GM19372 (cell line): ENCODE results near the gene ZNF664.
"Not testable (repeated sequence)": the region's sequence is repeated elsewhere in the genome, so short reads cannot be mapped to it uniquely, and the experiment has no call there.

Experiments
- ATAC-seq: cut with Tn5 transposase; IDR thresholded peaks from one replicate; pipeline ENCODE4 v1.9.1; 2021; ENCODE audit warnings: mild to moderate bottlenecking, low read depth, moderate library complexity; ENCODE audit not compliant: unreplicated experiment

The ZNF664 gene

DNA sequence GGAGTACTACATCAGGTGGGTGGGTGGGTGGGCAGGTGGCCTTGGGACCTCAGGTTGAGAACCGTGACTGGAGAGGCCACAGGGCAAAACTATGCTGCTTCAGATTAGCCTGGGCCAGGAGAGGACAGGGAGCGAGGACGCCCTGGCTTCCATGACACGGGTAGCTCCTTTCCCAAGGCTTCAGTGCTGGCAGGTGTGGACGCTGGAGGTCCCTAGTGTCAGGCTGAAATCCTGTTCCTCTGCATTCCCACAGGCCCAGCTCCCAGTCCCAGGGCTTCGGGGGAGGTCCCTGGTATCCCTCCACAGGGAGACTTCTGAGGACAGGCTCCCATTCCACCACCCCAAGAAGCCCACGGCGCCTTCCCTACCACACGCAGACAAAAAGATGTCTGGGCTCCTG is 32.0 kb upstream of the ZNF664 start:
- ATAC-seq = no peak

DNA sequence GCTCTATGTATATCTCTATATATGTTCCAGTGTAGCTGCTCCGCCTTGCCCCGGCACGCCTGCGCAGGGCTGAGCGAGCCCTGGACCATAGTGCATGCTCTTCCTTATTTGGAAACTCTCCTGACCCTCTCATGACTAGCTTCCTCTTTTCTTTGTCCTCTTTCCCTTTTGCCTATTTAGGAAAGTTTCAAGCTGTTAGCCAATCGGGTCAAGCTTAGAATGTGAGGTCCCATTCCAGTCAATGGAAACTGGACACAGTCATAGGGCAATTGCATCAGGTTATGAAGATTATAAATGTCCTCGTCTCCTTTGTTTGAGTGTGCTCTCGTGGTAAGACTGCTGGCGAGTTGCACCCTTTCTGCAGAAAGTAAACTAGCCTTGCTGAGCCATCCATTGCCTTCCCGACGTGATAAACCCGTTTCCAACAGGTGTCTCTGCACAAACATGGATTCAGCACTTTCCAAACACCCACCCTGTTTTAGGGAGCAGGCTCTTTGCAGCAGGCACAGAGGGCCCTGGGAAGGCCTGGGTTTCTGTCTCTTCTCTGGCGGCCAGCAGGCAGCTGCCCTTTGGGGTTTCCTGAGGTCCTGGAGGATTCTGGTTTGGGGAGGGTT is 31.3 kb upstream of the ZNF664 start:
- ATAC-seq = no peak

GRCh38 chr12:123942238-123942653 is 30.8 kb upstream of the ZNF664 start:
- ATAC-seq = no peak

DNA sequence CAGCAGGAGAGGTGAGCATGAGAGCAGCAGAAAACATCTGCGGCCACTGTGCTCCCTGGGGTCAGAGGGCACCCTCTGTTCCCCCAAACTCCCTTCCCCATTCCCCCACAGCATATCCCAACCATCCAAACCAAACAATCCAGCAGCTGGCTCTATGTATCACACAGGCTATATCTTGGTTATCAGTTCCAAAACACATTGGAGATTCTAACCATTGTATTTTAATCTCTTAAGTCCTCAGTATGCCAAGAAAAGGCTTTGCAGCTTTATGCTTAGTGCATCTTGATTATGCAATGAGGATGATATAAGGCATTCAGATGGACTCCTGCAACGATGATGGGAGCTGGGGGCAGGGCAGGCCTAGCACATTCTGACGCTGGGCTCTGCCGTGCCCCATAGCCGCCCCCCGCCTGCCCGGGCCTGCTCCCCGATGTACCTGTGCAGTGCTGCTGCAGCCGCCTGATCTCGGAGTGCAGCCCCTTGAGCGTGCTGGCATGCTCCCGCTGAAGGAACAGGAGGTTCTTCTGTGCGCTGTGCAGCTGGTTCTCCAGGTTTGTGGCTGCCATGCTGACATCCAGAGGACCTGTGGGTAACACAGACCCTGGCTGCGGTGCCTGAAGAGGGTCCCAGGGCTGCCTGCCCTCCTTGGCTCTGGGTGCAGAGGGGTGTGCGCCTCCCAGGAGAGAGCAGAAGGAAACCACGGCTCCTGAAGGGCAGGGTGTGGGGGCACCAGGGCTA is 29.9 kb upstream of the ZNF664 start:
- ATAC-seq = no peak

GRCh38 chr12:123943816-123944215 is 29.2 kb upstream of the ZNF664 start:
- no peak for ATAC-seq

DNA sequence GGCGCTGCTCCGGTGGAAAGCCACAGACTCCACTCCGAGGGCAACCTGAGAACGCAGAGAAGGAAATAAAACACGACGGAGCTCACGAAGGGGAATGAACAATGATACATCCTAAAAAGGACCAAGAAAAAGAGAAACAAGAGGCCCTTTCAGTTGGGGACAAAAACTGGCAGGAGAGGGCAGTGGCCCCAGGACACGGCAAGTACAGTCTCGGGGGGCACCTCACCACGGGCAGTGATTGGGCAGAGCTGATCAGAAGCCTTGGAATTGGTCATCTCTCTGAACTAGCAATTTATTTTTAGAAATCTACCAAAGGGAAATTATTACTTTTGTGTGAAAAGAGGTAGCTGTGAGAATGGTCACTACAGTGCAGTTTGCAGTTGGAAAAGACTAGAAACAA is 28.3 kb upstream of the ZNF664 start:
- ATAC-seq = no peak

DNA sequence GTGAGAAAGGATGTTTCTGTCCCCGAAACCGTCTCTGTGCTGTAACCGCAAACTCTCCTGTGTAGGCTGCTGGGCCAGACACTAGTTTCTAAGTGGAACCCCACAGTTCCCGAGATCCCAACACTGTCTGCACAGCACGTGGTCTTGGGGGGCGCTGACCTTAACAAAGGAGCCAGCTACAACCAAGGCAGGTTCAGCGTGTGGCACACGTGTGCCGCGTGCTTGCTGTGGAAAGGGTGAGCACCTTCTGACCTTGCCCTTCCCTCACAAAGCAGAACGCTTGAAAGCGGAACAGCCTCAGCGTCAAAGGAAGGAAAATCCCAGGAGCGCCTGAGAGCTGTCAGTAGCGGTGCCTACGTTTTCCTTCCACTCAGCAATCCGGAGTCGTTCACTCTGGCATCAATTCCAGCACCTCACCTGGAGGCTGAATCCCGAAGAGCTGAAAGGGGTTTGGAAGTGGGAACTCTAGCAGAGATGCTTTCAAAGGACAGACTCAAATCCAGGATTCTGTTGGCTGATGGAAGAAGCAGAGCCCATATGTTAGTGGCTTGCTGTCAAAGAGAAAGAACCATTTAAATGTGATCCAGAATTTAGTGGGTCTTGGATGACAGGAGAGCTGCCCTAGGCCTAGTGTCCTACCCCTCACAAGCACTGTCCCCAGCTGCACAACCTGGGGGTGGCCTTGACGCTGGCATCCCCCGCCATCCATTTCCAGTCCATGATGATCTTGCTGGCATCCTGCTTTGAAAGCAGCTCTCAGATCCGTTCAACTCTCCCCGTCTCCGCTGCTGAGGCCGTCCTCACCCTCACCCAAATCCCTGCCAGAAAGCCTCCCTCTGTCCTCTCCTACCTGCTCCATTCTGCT is 27.5 kb upstream of the ZNF664 start:
- no peak for ATAC-seq

- ATAC-seq = no peak
Observed at GRCh38 chr12:123946152-123946515, 26.9 kb upstream of the ZNF664 start.

GRCh38 chr12:123946516-123947505 is 26.2 kb upstream of the ZNF664 start:
- ATAC-seq = not testable (repeated sequence)

DNA sequence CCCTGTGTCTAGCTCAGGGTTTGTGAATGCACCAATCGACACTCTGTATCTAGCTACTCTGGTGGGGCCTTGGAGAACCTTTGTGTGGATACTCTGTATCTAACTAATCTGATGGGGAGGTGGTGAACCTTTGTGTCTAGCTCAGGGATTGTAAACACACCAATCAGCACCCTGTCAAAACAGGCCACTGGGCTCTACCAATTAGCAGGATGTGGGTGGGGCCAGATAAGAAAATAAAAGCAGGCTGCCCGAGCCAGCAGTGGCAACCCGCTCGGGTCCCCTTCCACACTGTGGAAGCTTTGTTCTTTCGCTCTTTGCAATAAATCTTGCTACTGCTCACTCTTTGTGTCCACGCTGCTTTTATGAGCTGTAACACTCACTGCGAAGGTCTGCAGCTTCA is 25.5 kb upstream of the ZNF664 start:
- not testable (repeated sequence) for ATAC-seq

DNA sequence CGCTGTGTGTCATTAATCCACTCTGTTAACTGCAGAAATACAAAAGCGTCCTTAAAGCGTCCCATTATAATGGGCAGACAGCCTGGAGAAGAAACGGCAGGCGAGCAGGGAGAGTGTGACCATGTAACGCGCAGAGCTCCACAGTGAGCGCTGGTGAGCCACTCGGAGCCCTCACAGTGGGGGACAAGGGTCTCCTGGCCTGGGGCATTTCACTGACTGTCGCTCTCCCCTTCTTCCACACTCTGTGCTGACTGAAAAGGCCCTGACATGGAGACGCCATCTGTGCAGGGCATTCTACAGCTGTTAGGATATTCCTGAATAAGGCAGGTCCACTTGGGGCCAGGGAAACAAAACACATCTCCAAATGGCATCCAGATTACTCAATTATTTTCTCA is 24.6 kb upstream of the ZNF664 start:
- ATAC-seq = no peak

DNA sequence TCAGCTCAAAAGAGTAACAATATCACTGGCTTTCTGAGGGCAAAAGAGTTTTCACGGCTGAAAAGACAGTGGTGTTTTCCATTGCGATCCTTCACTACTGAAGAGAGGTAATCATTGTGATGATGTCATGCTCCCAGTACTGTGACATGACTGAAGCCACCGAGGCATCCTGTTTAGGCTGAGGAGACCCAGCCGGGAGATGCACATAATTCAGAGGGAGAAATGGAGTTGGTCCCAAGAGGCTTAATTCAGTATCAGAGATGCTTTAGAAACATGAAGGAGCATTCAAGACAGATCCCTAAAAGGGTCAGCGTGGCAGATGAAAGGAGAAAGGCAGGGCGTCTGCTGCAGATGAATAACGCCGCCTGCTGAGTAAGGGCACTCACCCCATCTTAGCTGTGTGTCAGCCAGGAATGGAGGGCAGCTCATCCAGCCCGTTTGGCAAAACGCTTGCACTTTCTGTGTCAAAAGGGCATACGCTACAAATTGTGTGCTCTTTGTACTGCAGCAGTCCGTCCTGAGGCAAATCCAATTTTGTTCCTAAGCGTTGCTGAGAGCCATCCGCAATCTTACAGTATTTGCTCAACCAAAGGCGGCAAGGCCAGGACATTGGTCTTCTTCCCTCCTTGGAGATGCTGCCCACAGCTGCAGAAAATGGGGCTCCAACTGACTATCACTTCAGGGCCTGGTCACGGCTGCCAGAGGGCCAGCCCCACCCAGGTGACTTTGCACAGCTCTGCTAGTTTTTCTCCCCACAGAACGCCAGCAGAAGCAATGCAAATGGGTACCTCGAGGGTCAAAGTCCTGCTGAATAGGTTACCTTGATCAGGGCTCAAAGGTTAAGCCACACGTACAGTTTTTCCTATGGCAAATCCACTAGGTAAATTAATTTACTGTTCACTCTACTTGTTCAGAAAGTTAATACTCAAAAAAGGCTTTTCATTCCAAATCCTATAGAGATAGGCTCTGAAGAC is 23.9 kb upstream of the ZNF664 start:
- ATAC-seq = no peak

- ATAC-seq = no peak
Observed at GRCh38 chr12:123949770-123950165, 23.2 kb upstream of the ZNF664 start.

- no peak for ATAC-seq
Observed at GRCh38 chr12:123950476-123951349, 22.3 kb upstream of the ZNF664 start.

DNA sequence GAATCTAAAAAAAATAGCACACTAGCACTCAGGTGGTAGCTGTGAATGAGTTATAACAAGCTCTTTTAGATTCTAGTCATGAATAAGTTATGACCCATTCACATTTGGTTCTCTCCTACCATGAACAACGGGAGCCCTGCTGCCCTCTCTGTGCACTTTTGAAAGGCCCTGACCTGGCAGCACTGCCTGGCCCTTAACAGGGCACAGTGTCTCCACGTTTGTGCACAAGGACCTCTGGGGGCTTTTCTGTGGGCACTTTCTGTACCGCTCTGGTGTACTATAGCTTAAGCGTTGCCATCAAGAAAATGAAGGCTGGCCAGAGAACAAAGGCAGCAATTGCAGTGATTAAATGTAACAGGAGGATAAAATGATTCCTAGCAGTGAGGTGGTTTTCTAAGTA is 21.5 kb upstream of the ZNF664 start:
- ATAC-seq = no peak

DNA sequence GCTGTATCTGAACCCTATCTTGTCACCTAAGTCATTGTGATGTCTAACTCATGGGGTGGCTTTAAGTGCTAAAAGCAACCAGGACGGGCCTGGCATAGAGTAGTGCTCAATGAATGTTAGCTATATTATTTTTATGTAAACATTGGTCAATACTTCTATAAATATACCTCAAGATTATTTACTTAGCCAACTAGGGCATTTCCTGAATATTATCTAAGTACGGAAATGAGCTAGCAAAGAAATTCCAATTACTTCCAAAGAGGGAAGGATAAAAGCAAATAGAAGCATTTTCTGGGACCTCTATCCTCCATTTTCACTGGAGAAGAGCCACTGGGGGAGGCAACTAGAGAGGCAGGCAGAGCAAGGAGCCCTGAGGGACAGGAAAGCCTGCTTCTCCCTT is 21.0 kb upstream of the ZNF664 start:
- ATAC-seq = no peak

DNA sequence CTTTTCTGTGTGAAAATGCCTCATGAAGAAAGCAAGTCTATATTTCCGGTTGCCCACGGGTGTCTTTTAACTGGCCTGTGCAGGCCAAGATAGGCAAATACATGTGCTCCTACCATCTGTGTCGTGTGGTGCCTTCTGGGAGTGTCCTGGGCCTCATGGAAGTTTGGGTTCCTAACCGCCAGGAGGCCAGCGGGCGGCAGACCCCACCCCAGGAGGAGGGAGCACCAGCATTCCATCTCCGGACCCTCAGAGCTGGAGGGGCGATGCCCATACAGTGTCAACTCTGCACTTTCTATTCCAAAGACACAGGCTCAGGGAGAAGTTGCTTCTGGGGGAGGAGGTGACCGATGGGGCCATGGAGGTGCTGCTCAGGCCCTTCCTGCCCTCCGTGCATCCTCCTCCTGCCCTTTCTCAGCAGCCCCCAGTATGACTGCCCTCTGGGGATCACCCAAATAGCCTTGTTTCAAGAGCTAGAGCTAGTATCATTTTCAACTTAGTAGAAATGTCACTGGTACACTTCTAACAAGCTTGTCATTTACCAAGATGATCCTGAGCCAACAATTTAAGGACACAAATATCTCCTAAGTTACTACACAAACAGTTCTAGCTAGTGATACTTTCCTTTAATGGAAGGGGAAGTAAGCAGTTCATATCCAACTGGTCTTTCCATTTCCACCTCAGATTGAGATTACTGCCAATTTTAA is 18.2 kb upstream of the ZNF664 start:
- ATAC-seq = no peak

- ATAC-seq = no peak
Observed at GRCh38 chr12:123956249-123956648, 16.8 kb upstream of the ZNF664 start.
